Caco-2 (cell line): ENCODE data around the gene PADI6. TPM values are rescaled to one million over a fixed set of nuclear protein-coding genes. Genes with fewer than 3 reads are reported as not detected.

ENCODE experiments used
- BruUV-seq: library from RNA; stranded (reverse); fragments of 400-500 nt; replicated peaks from 2 replicates; lab custom pipeline; 2021; lab: Mats Ljungman, UMichigan
- CTCF ChIA-PET: fragments of 300-600 bp; sonication (Branson Sonifier 250); formaldehyde crosslinking; loops from one replicate; lab custom pipeline; 2022; ENCODE audit warnings: antibody characterized with exemption; lab: Charles Lee
- POLR2A ChIA-PET: fragments of 300-600 bp; sonication (Branson Sonifier 250); formaldehyde crosslinking; loops from one replicate; lab custom pipeline; 2022; ENCODE audit warnings: antibody characterized with exemption; lab: Charles Lee
- DNase-seq, 2 experiments: peaks; one replicate each; pipeline versions ENCODE4 v3.0.0 to v3.0.0-alpha.2; 2020 to 2022
- H3K27me3 ChIP-seq: replicated peaks from 2 replicates; pipeline ENCODE4 v1.6.0; 2011; ENCODE audit warnings: low read length; ENCODE audit not compliant: control insufficient read depth, insufficient read depth
- H3K36me3 ChIP-seq: 2 replicates; pipeline ENCODE4 v1.5.1; 2011; ENCODE audit warnings: low read length; ENCODE audit not compliant: control insufficient read depth, insufficient read depth
- H3K4me1 ChIP-seq: fragments of 250-450 bp; sonication (Bioruptor Pico); 2 replicates; pipeline ENCODE4 v1.5.1; 2020; ENCODE audit warnings: mild to moderate bottlenecking
- H3K4me3 ChIP-seq: 2 replicates; pipeline ENCODE4 v1.5.1; 2011; ENCODE audit warnings: low read depth, mild to moderate bottlenecking, control low read depth, low read length
- H3K9me3 ChIP-seq: fragments of 250-450 bp; sonication (Bioruptor Pico); 2 replicates; pipeline ENCODE4 v1.5.1; 2020; ENCODE audit warnings: mild to moderate bottlenecking, moderate library complexity
- H3K27ac Mint-ChIP-seq: one replicate; pipeline ENCODE4 v1.8.0; 2022; ENCODE audit warnings: mixed read lengths; ENCODE audit not compliant: unreplicated experiment
- H3K27me3 Mint-ChIP-seq: one replicate; pipeline ENCODE4 v1.8.0; 2022; ENCODE audit warnings: mixed read lengths; ENCODE audit not compliant: insufficient read depth, unreplicated experiment
- H3K36me3 Mint-ChIP-seq: one replicate; pipeline ENCODE4 v1.8.0; 2022; ENCODE audit warnings: mild to moderate bottlenecking, mixed read lengths; ENCODE audit not compliant: insufficient read depth, unreplicated experiment
- H3K4me1 Mint-ChIP-seq: one replicate; pipeline ENCODE4 v1.8.0; 2022; ENCODE audit warnings: low read depth, mixed read lengths; ENCODE audit not compliant: unreplicated experiment
- H3K4me3 Mint-ChIP-seq: one replicate; pipeline ENCODE4 v1.8.0; 2022; ENCODE audit warnings: mild to moderate bottlenecking, moderate library complexity, mixed read lengths; ENCODE audit not compliant: unreplicated experiment
- H3K9me3 Mint-ChIP-seq: one replicate; pipeline ENCODE4 v1.8.0; 2022; ENCODE audit warnings: mixed read lengths; ENCODE audit not compliant: unreplicated experiment
- intact Hi-C: fragments of 100-400 bp; cut with micrococcal nuclease; formaldehyde crosslinking; loops from one replicate; pipeline ENCODE4 v1.10.0; 2022; ENCODE audit not compliant: unreplicated experiment
- total RNA-seq: library from RNA; stranded (reverse); gene quantifications from 2 replicates; pipeline ENCODE4 v1.2.3, GENCODE V29; 2022
- TF ChIP-seq, protein P1 (sequence below), 2 experiments: fragments of 200-600 bp in 1 of 2; IDR thresholded peaks; 1 replicate in 1 of 2; 2 replicates in 1 of 2; pipeline versions ENCODE4 v1.5.1 to v1.8.0; 2011 to 2022; ENCODE audit warnings: antibody characterized with exemption in 1 of 2, control low read depth in 1 of 2, inconsistent platforms in 1 of 2, low read depth in 1 of 2, low read length in 1 of 2, mild to moderate bottlenecking in 1 of 2, moderate library complexity in 1 of 2; ENCODE audit not compliant: insufficient read depth in 1 of 2, severe bottlenecking in 1 of 2, unreplicated experiment in 1 of 2

The PADI6 gene
- total RNA-seq, 1 experiment from 2014 or later = not detected

DNA sequence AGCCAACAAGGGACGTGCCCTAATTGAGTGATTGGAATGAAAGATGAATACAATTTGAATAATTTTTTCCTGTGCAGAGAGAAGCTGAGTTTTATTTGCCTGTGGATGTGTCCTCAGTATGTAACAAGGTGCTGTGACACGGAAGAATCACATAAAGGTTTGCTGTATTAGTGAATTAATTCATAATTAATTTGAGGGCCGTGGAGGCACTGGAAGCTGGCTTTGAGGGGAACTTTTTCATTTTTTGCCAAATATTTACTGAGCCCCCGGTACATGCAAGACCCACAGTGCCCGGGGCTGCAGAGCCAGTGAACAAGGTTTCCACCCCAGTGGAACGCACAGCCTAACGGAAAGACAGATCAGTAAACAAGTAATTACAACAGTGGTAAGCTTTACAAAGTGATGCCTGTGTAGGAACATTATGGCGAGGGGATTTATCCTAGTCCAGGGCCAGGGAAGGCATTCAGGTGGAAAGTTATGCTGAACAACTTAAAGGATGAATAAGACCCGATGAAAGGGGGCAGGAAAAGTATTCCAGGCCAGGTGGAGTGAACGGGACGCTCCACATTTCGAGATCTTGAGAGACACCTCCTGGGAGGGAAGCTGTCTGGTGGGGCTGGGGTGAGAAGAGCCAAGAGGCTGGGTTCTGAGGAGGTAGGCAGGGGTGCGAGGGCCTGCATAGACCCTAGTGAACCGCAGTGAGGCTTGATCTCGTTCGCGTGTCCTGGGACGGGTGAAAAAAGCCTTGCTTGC lies 68.3 kb downstream of the PADI6 start:
- ChIA-PET CTCF (interaction anchor here (0.8 to 1.9 kb wide), 2 partner anchors 12 to 224 kb away, joined by 3 to 5 read pairs; no protein-coding TSS in a partner anchor), POLR2A (no interaction called here)
- peaks cover 21% of the 10 kb centered on the region for H3K4me1 ChIP-seq
- no peak for DNase-seq
- intact Hi-C loops = loop anchor here (5.0 kb wide), 1 partner anchor 37 kb away; no protein-coding TSS in a partner anchor
- Mint-ChIP-seq H3K36me3 (peaks cover 37% of the 10 kb centered on the region), H3K4me3 (peak overlapping the region; percentile 85), H3K4me1 (peaks cover 16% of the 10 kb centered on the region), H3K27ac (peak overlapping the region; percentile 93), H3K9me3 (no peaks in the 10 kb centered on the region), H3K27me3 (no peaks in the 10 kb centered on the region)
- H3K27me3 ChIP-seq = no peaks in the 10 kb centered on the region
- H3K4me3 ChIP-seq = peak overlapping the region; percentile 45
- H3K36me3 ChIP-seq = no peaks in the 10 kb centered on the region
- TF ChIP-seq, protein P1, sequence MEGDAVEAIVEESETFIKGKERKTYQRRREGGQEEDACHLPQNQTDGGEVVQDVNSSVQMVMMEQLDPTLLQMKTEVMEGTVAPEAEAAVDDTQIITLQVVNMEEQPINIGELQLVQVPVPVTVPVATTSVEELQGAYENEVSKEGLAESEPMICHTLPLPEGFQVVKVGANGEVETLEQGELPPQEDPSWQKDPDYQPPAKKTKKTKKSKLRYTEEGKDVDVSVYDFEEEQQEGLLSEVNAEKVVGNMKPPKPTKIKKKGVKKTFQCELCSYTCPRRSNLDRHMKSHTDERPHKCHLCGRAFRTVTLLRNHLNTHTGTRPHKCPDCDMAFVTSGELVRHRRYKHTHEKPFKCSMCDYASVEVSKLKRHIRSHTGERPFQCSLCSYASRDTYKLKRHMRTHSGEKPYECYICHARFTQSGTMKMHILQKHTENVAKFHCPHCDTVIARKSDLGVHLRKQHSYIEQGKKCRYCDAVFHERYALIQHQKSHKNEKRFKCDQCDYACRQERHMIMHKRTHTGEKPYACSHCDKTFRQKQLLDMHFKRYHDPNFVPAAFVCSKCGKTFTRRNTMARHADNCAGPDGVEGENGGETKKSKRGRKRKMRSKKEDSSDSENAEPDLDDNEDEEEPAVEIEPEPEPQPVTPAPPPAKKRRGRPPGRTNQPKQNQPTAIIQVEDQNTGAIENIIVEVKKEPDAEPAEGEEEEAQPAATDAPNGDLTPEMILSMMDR (IDR thresholded peaks at IDR 0.05; ENCODE audit: insufficient read depth in 1 of 2, low read depth in 1 of 2, low read length in 1 of 2, severe bottlenecking in 1 of 2, unreplicated experiment in 1 of 2) = no peak
- no peaks in the 10 kb centered on the region for H3K9me3 ChIP-seq
- BruUV-seq = TSS peak; percentile 77

DNA sequence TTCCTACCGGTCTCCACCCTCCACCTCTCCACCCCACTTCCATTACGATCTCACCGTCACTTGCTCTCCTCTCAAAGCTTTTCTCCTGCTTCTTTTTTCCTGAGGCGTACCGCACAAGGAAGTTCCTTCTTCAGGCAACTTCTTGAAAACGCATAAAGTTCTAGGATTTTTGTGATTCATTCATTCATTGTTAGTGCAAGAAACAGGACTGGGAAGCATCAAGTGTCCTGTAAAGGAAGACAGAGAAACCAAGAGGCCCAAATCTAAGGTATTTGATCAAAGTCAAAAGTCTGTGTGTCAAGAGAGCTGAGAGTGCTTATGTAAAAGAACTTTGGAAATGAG lies 68.8 kb downstream of the PADI6 start:
- BruUV-seq = TSS peak; percentile 57
- H3K4me1 ChIP-seq = peaks cover 21% of the 10 kb centered on the region

DNA sequence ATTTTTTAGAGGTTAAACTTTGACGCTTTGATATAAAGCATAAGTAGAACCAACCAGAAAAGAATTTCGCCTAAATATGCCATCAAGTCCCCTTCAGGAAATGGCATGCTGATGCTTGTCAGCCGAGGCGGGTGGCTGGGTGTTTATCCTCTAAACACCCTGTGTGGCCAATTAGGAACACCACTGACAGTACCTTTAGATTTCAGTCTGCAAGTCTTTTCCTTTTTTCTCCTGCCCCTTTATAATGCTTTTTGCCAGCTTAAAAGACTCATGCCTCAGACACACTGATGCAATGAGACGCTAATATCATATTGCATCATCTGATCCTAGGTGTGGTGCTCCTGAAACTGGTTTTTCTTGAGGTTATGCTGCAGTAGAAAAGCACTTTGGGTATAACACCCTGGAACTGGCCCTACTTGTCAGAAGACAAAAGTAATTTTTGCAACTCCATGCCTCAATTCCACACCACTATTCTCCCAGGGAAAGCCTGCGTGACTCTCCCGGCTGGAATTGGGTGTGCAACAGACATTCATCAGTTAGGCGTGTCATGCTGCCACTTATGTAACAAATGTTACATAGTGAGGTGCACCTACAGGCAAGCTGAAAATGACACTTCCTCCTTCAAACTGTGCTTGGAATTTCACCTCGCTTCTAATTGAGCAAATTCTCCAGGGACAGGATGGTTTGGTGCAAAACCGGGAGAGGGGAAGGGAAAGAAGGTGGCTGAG lies 69.4 kb downstream of the PADI6 start:
- ChIA-PET POLR2A (no interaction called here), CTCF (interaction anchor here (0.6 to 1.9 kb wide), 2 partner anchors 11 to 316 kb away, joined by 3 to 5 read pairs; no protein-coding TSS in a partner anchor)
- no peaks in the 10 kb centered on the region for H3K9me3 Mint-ChIP-seq
- Histone ChIP-seq H3K4me1 (peaks cover 21% of the 10 kb centered on the region), H3K36me3 (no peaks in the 10 kb centered on the region), H3K27me3 (no peaks in the 10 kb centered on the region), H3K4me3 (no peak overlapping the region), H3K9me3 (no peaks in the 10 kb centered on the region)
- H3K27me3 Mint-ChIP-seq = no peaks in the 10 kb centered on the region
- H3K27ac Mint-ChIP-seq = peak overlapping the region; percentile 93
- H3K36me3 Mint-ChIP-seq = peaks cover 29% of the 10 kb centered on the region
- TF ChIP-seq, protein P1 (IDR thresholded peaks at IDR 0.05; ENCODE audit: insufficient read depth in 1 of 2, low read depth in 1 of 2, low read length in 1 of 2, severe bottlenecking in 1 of 2, unreplicated experiment in 1 of 2) = no peak
- H3K4me1 Mint-ChIP-seq = peaks cover 16% of the 10 kb centered on the region
- BruUV-seq = no TSS peak
- intact Hi-C loops = loop anchor here (5.0 kb wide), 1 partner anchor 36 kb away; no protein-coding TSS in a partner anchor
- peak overlapping the region; percentile 85 for H3K4me3 Mint-ChIP-seq
- peak; percentile 52 to 65 for DNase-seq

More for the DNA sequence above, 68.8 kb downstream of the PADI6 start:
- ChIA-PET POLR2A (no interaction called here), CTCF (interaction anchor here (0.8 to 1.9 kb wide), 2 partner anchors 11 to 224 kb away, joined by 3 to 5 read pairs; no protein-coding TSS in a partner anchor)
- Histone ChIP-seq H3K27me3 (no peaks in the 10 kb centered on the region), H3K4me3 (no peak overlapping the region), H3K36me3 (no peaks in the 10 kb centered on the region), H3K9me3 (no peaks in the 10 kb centered on the region)
- DNase-seq = no peak
- Mint-ChIP-seq H3K36me3 (peaks cover 34% of the 10 kb centered on the region), H3K4me3 (peak overlapping the region; percentile 85), H3K27me3 (no peaks in the 10 kb centered on the region), H3K9me3 (no peaks in the 10 kb centered on the region), H3K4me1 (peaks cover 16% of the 10 kb centered on the region), H3K27ac (peak overlapping the region; percentile 93)
- TF ChIP-seq, protein P1 (IDR thresholded peaks at IDR 0.05; ENCODE audit: insufficient read depth in 1 of 2, low read depth in 1 of 2, low read length in 1 of 2, severe bottlenecking in 1 of 2, unreplicated experiment in 1 of 2) = no peak
- intact Hi-C loops = loop anchor here (5.0 kb wide), 1 partner anchor 37 kb away; no protein-coding TSS in a partner anchor
